Keratinocyte (primary cell): ENCODE results near the gene AKAP10.

Experiments used
- CTCF ChIP-seq, 3 experiments: IDR thresholded peaks in 1 of 3; conservative IDR thresholded peaks in 1 of 3; optimal IDR thresholded peaks in 1 of 3; 2 replicates in 2 of 3; 3 replicates in 1 of 3; pipeline versions ENCODE3 to v1.5.1; 2011; ENCODE audit warnings: low read length in 3 of 3, mild to moderate bottlenecking in 3 of 3, moderate library complexity in 2 of 3, control low read depth in 1 of 3, inconsistent platforms in 1 of 3; ENCODE audit not compliant: insufficient read depth in 2 of 3; ENCODE audit errors: extremely low read depth in 1 of 3
- EZH2 ChIP-seq: IDR thresholded peaks from one replicate; pipeline ENCODE4 v1.6.1; 2012; ENCODE audit warnings: inconsistent platforms, mild to moderate bottlenecking, low read length, moderate library complexity

- TF ChIP-seq CTCF (optimal IDR thresholded peaks at IDR 0.05 in 1 of 3, IDR thresholded peaks at IDR 0.05 in 1 of 3, conservative IDR thresholded peaks at IDR 0.05 in 1 of 3; ENCODE audit: extremely low read depth in 1 of 3, insufficient read depth in 2 of 3, low read length in 3 of 3) (no peak), EZH2 (no peak)
Observed at GRCh38 chr17:19938736-19939135, 38.9 kb downstream of the AKAP10 start.
